ENCODE measurements around the gene FEN1.
A peak's percentile ranks its signal among the peaks of the same experiment; 100 is the strongest.

- TF ChIP-seq CTCF (IDR thresholded peaks at IDR 0.05) (peak in 1 of 7 experiments; percentile 7), POLR2AphosphoS5 (IDR thresholded peaks at IDR 0.05) (peak in 2 of 3 donors; percentile 71 to 90)
Observed at GRCh38 chr11:61764606-61765260, 28.0 kb upstream of the FEN1 start.

Measured in stomach (tissue), 4 donors.